Liver (tissue), 9 donors: ENCODE results near the gene UBE2D1. TPM values are rescaled to one million over a fixed set of nuclear protein-coding genes. Genes with fewer than 3 reads are reported as not detected.

Source experiments
- DNase-seq: peaks from one replicate; pipeline ENCODE4 v3.0.0-alpha.2; 2017; ENCODE audit warnings: low spot score
- H3K27ac ChIP-seq, 2 donors: one replicate each; pipeline ENCODE4 v1.7.0; 2013; ENCODE audit warnings: inconsistent platforms in 2 of 2, low read length in 2 of 2, control low read depth in 1 of 2, low read depth in 1 of 2, mild to moderate bottlenecking in 1 of 2
- H3K27me3 ChIP-seq, 4 donors: one replicate each; pipeline versions ENCODE4 v1.6.1 to v1.7.0; 2013; ENCODE audit warnings: low read length in 3 of 4, inconsistent platforms in 1 of 4, mild to moderate bottlenecking in 1 of 4, moderate library complexity in 1 of 4; ENCODE audit not compliant: control insufficient read depth in 4 of 4, insufficient read depth in 4 of 4
- H3K36me3 ChIP-seq, 4 donors: one replicate each; pipeline versions ENCODE4 v1.6.1 to v1.7.0; 2013; ENCODE audit warnings: low read length in 3 of 4, mild to moderate bottlenecking in 3 of 4, low read depth in 1 of 4, moderate library complexity in 1 of 4; ENCODE audit not compliant: control insufficient read depth in 4 of 4, insufficient read depth in 3 of 4
- H3K4me1 ChIP-seq, 4 donors: one replicate each; pipeline versions ENCODE4 v1.6.1 to v1.7.0; 2013; ENCODE audit warnings: low read length in 3 of 4, mild to moderate bottlenecking in 3 of 4, moderate library complexity in 1 of 4; ENCODE audit not compliant: control insufficient read depth in 4 of 4, insufficient read depth in 4 of 4
- H3K4me3 ChIP-seq, 3 donors: one replicate each; pipeline versions ENCODE4 v1.6.1 to v1.7.0; 2013; ENCODE audit warnings: low read length in 3 of 3, control low read depth in 1 of 3, low read depth in 1 of 3, mild to moderate bottlenecking in 1 of 3
- H3K9ac ChIP-seq, 2 donors: one replicate each; pipeline ENCODE4 v1.7.0; 2013; ENCODE audit warnings: low read length in 2 of 2, mild to moderate bottlenecking in 2 of 2, moderate library complexity in 2 of 2, control low read depth in 1 of 2, low read depth in 1 of 2
- H3K9me3 ChIP-seq, 4 donors: one replicate each; pipeline versions ENCODE4 v1.6.1 to v1.7.0; 2013; ENCODE audit warnings: low read length in 3 of 4; ENCODE audit not compliant: control insufficient read depth in 4 of 4
- ATF3 ChIP-seq: IDR thresholded peaks from 2 replicates; pipeline ENCODE4 v1.6.1; 2016; ENCODE audit warnings: antibody characterized with exemption
- EGR1 ChIP-seq, 2 donors: IDR thresholded peaks; 2 replicates each; pipeline ENCODE4 v1.6.1; 2016 to 2018; ENCODE audit warnings: antibody characterized with exemption in 2 of 2, low read depth in 2 of 2
- FOXA1 ChIP-seq: IDR thresholded peaks from 2 replicates; pipeline ENCODE4 v1.6.1; 2016; ENCODE audit warnings: antibody characterized with exemption
- GABPA ChIP-seq, 2 donors: IDR thresholded peaks in 1 of 2; conservative IDR thresholded peaks in 1 of 2; 2 replicates each; pipeline ENCODE4 v1.6.1; 2016; ENCODE audit warnings: antibody characterized with exemption in 2 of 2, mild to moderate bottlenecking in 1 of 2, moderate library complexity in 1 of 2
- HNF4A ChIP-seq, 2 donors: conservative IDR thresholded peaks; 2 replicates each; pipeline ENCODE4 v1.6.1; 2016; ENCODE audit warnings: antibody characterized with exemption in 2 of 2, mild to moderate bottlenecking in 2 of 2
- HNF4G ChIP-seq: IDR thresholded peaks from 2 replicates; pipeline ENCODE4 v1.6.1; 2016; ENCODE audit warnings: antibody characterized with exemption
- JUND ChIP-seq, 2 donors: IDR thresholded peaks; 2 replicates each; pipeline ENCODE4 v1.6.1; 2016; ENCODE audit warnings: antibody characterized with exemption in 2 of 2
- NR2F2 ChIP-seq: IDR thresholded peaks from 2 replicates; pipeline ENCODE4 v1.6.1; 2016; ENCODE audit warnings: antibody characterized with exemption
- RAD21 ChIP-seq, 2 donors: IDR thresholded peaks; 2 replicates each; pipeline ENCODE4 v1.6.1; 2016; ENCODE audit warnings: antibody characterized with exemption in 2 of 2, mild to moderate bottlenecking in 2 of 2
- REST ChIP-seq: IDR thresholded peaks from 2 replicates; pipeline ENCODE4 v1.6.1; 2016; ENCODE audit warnings: antibody characterized with exemption, mild to moderate bottlenecking
- RXRA ChIP-seq, 2 donors: IDR thresholded peaks; 2 replicates each; pipeline ENCODE4 v1.6.1; 2017 to 2018; ENCODE audit warnings: antibody characterized with exemption in 2 of 2, mild to moderate bottlenecking in 1 of 2
- SP1 ChIP-seq: IDR thresholded peaks from 2 replicates; pipeline ENCODE4 v1.6.1; 2018; ENCODE audit warnings: antibody characterized with exemption, mild to moderate bottlenecking
- TAF1 ChIP-seq: conservative IDR thresholded peaks from 2 replicates; pipeline ENCODE4 v1.6.1; 2016; ENCODE audit warnings: antibody characterized with exemption, mild to moderate bottlenecking
- YY1 ChIP-seq: IDR thresholded peaks from 2 replicates; pipeline ENCODE4 v1.6.1; 2016; ENCODE audit warnings: antibody characterized with exemption, mild to moderate bottlenecking
- ZBTB33 ChIP-seq: IDR thresholded peaks from 2 replicates; pipeline ENCODE4 v1.6.1; 2016; ENCODE audit warnings: antibody characterized with exemption
- WGBS: extraction: QIAGEN DNeasy Blood & Tissue Kit; methylation state at CpG from one replicate; pipeline ENCODE4 v1.1.7; 2013; 5-methylcytosine and 5-hydroxymethylcytosine counted together
- polyA plus RNA-seq, 2 donors: library from polyadenylated mRNA; stranded (reverse) in 1 of 2; unstranded in 1 of 2; fragments of 200-250 nt in 1 of 2; fragments of >200 nt in 1 of 2; fragmentation: Nextera tagmentation in 1 of 2; extraction: Ambion mirVana in 1 of 2; gene quantifications; one replicate each; pipeline versions ENCODE4 v1.2.1 to v1.2.3, GENCODE V29; 2013 to 2015
- total RNA-seq, 2 donors: library from RNA; depleted of rRNA; stranded (reverse); fragments of >200 nt; gene quantifications; one replicate each; pipeline ENCODE4 v1.2.3, GENCODE V29; 2014
- donor health status: healthy.
- donor health status: healthy.
- donor health status: healthy.
- donor health status: healthy.
- donor health status: healthy.

UBE2D1 gene
- total and polyA plus RNA-seq, 4 donors, result 3.5 to 6.8 (median 5.8) TPM

GRCh38 chr10:58350023-58350422 lies 15.2 kb downstream of the UBE2D1 start:
- peaks cover 0 to 4% (median 3%) of the 10 kb centered on the region in 4 donors for H3K4me1 ChIP-seq
- TF ChIP-seq YY1 (no peak), JUND (IDR thresholded peaks at IDR 0.05) (no peak), SP1 (no peak), TAF1 (no peak), EGR1 (IDR thresholded peaks at IDR 0.05; ENCODE audit: low read depth in 2 of 2) (no peak), HNF4A (conservative IDR thresholded peaks at IDR 0.05) (no peak), ZBTB33 (no peak), FOXA1 (no peak), GABPA (IDR thresholded peaks at IDR 0.05 in 1 of 2, conservative IDR thresholded peaks at IDR 0.05 in 1 of 2) (no peak), NR2F2 (no peak), ATF3 (no peak), REST (no peak), RAD21 (IDR thresholded peaks at IDR 0.05) (no peak), RXRA (IDR thresholded peaks at IDR 0.05) (no peak), HNF4G (no peak)
- no peak overlapping the region for H3K9ac ChIP-seq
- H3K27ac ChIP-seq, result no peak overlapping the region
- no peaks in the 10 kb centered on the region for H3K36me3 ChIP-seq
- DNase-seq, result no peak
- no peak overlapping the region for H3K4me3 ChIP-seq
- no peaks in the 10 kb centered on the region for H3K27me3 ChIP-seq
- 73% methylated on average over 2 of the region's 2 CpGs for WGBS
- no peaks in the 10 kb centered on the region for H3K9me3 ChIP-seq

GRCh38 chr10:58350619-58351323 lies 16.0 kb downstream of the UBE2D1 start:
- WGBS, result 72% methylated on average over 6 of the region's 6 CpGs
- Histone ChIP-seq H3K27ac (no peak overlapping the region), H3K9ac (no peak overlapping the region), H3K36me3 (no peaks in the 10 kb centered on the region), H3K9me3 (no peaks in the 10 kb centered on the region), H3K4me3 (no peak overlapping the region), H3K4me1 (peaks cover 0 to 4% (median 3%) of the 10 kb centered on the region in 4 donors), H3K27me3 (no peaks in the 10 kb centered on the region)
- TF ChIP-seq ZBTB33 (no peak), NR2F2 (no peak), SP1 (no peak), HNF4A (conservative IDR thresholded peaks at IDR 0.05) (no peak), YY1 (no peak), RAD21 (IDR thresholded peaks at IDR 0.05) (no peak), REST (no peak)
- no peak for DNase-seq
